Transverse colon (tissue), 4 donors: Measurements from ENCODE around the gene DGKH. TPM values are rescaled to one million over a fixed set of nuclear protein-coding genes. Genes with fewer than 3 reads are reported as not detected.

Source experiments
- DNase-seq: peaks from one replicate; pipeline ENCODE4 v3.0.0-alpha.2; 2019
- H3K27ac ChIP-seq, 4 donors: fragments of 200-600 bp; sonication (generic); 2 replicates each; pipeline ENCODE4 v1.5.1; 2016 to 2018; ENCODE audit warnings: inconsistent platforms in 4 of 4
- H3K27me3 ChIP-seq: fragments of 200-600 bp; sonication (generic); 2 replicates; pipeline ENCODE4 v1.5.1; 2017; ENCODE audit warnings: inconsistent platforms
- H3K36me3 ChIP-seq, 4 donors: fragments of 200-600 bp; sonication (generic); 2 replicates each; pipeline ENCODE4 v1.5.1; 2017 to 2019; ENCODE audit warnings: inconsistent platforms in 4 of 4
- H3K4me1 ChIP-seq, 4 donors: fragments of 200-600 bp; sonication (generic); 2 replicates each; pipeline ENCODE4 v1.5.1; 2017 to 2020; ENCODE audit warnings: inconsistent platforms in 4 of 4
- H3K4me3 ChIP-seq, 4 donors: fragments of 200-600 bp; sonication (generic); 1 replicate in 1 of 4; 2 replicates in 3 of 4; pipeline versions ENCODE4 v1.5.1 to v1.6.1; 2017 to 2019; ENCODE audit warnings: inconsistent platforms in 4 of 4
- H3K9me3 ChIP-seq, 2 donors: fragments of 200-600 bp; sonication (generic); 2 replicates each; pipeline ENCODE4 v1.5.1; 2017 to 2019; ENCODE audit warnings: inconsistent platforms in 2 of 2
- EP300 ChIP-seq: sonication (generic); formaldehyde crosslinking; IDR thresholded peaks from one replicate; pipeline ENCODE4 v1.6.1; 2017; ENCODE audit warnings: antibody characterized with exemption, low read depth
- POLR2A ChIP-seq: fragments of 450-650 bp; IDR thresholded peaks from one replicate; pipeline ENCODE4 v1.6.1; 2016; ENCODE audit warnings: antibody characterized with exemption, mild to moderate bottlenecking, moderate library complexity
- POLR2AphosphoS5 ChIP-seq, 3 donors: sonication (generic); formaldehyde crosslinking; IDR thresholded peaks; one replicate each; pipeline ENCODE4 v1.6.1; 2016; ENCODE audit warnings: antibody characterized with exemption in 3 of 3
- WGBS, 2 donors: methylation state at CpG; one replicate each; pipeline ENCODE4 v1.1.5; 2018; ENCODE audit warnings: low coverage in 1 of 2; 5-methylcytosine and 5-hydroxymethylcytosine counted together
- in situ Hi-C, 4 donors: fragments of 200-750 bp; cut with MboI; loops; one replicate each; pipeline versions ENCODE4 v1.15.0 to v1.15.1; 2017; ENCODE audit warnings: low sequenced_read_pairs in 3 of 4, low pct_ligation_motif_present in 1 of 4, low pct_unique_long_range_greater_than_20kb in 1 of 4
- intact Hi-C: fragments of 100-400 bp; cut with DNase I; formaldehyde crosslinking; loops from one replicate; pipeline ENCODE4 v1.15.1; 2023; ENCODE audit warnings: low total_unique reads
- total RNA-seq, 4 donors: library from RNA; depleted of rRNA; stranded (reverse); fragments of >200 nt; gene quantifications; one replicate each; pipeline ENCODE4 v1.1.0, GENCODE V29; 2016
- TF ChIP-seq, protein P1 (sequence below), 5 experiments: fragments of 200-600 bp in 3 of 5; fragments of 450-650 bp in 2 of 5; sonication (generic) in 3 of 5; IDR thresholded peaks; 1 replicate in 2 of 5; 2 replicates in 3 of 5; pipeline ENCODE4 v1.5.1; 2016 to 2017; ENCODE audit warnings: antibody characterized with exemption in 5 of 5, inconsistent platforms in 3 of 5, mild to moderate bottlenecking in 2 of 5, moderate library complexity in 1 of 5

DGKH gene
- total RNA-seq, 4 donors from 2014 or later: 19.4 to 35.6 (median 25.0) TPM

DNA sequence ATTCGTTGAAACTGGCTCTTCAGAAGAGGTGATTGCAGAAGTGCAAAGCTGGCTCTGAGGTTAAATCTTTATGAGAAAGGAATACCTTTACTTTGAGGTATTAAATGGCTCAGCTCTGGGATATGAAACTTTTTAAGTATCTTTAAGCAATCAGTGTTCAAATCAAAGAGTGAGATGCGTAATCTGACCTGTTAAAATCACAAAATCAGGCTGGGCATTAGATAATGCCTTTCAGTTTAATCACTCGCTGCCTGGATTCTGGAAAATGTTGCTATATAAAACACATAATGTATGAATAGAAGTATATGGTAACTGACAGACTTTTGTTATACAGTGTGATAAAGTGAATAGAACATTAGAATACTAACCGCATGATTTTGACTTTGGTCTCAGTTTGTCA is 2.0 kb upstream of the DGKH start:
- WGBS, 2 donors: 93 to 96% methylated on average over 3 to 4 of the region's 4 CpGs
- Histone ChIP-seq H3K27ac (peak overlapping the region in 1 of 4 donors; percentile 94), H3K36me3 (no peaks in the 10 kb centered on the region), H3K4me3 (no peak overlapping the region), H3K4me1 (peaks cover 2 to 28% (median 15%) of the 10 kb centered on the region in 4 donors), H3K9me3 (no peaks in the 10 kb centered on the region), H3K27me3 (no peaks in the 10 kb centered on the region)
- no peak for DNase-seq
- intact Hi-C loops (no loop called here), in situ Hi-C loops (loop anchor here in 1 of 4 donors (25.0 kb wide), 1 partner anchor 134 kb away; no protein-coding TSS in a partner anchor)
- TF ChIP-seq POLR2AphosphoS5 (IDR thresholded peaks at IDR 0.05): no peak
- TF ChIP-seq, protein P1, sequence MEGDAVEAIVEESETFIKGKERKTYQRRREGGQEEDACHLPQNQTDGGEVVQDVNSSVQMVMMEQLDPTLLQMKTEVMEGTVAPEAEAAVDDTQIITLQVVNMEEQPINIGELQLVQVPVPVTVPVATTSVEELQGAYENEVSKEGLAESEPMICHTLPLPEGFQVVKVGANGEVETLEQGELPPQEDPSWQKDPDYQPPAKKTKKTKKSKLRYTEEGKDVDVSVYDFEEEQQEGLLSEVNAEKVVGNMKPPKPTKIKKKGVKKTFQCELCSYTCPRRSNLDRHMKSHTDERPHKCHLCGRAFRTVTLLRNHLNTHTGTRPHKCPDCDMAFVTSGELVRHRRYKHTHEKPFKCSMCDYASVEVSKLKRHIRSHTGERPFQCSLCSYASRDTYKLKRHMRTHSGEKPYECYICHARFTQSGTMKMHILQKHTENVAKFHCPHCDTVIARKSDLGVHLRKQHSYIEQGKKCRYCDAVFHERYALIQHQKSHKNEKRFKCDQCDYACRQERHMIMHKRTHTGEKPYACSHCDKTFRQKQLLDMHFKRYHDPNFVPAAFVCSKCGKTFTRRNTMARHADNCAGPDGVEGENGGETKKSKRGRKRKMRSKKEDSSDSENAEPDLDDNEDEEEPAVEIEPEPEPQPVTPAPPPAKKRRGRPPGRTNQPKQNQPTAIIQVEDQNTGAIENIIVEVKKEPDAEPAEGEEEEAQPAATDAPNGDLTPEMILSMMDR (IDR thresholded peaks at IDR 0.05): no peak
- no peak for TF ChIP-seq EP300
- TF ChIP-seq POLR2A: no peak

DNA sequence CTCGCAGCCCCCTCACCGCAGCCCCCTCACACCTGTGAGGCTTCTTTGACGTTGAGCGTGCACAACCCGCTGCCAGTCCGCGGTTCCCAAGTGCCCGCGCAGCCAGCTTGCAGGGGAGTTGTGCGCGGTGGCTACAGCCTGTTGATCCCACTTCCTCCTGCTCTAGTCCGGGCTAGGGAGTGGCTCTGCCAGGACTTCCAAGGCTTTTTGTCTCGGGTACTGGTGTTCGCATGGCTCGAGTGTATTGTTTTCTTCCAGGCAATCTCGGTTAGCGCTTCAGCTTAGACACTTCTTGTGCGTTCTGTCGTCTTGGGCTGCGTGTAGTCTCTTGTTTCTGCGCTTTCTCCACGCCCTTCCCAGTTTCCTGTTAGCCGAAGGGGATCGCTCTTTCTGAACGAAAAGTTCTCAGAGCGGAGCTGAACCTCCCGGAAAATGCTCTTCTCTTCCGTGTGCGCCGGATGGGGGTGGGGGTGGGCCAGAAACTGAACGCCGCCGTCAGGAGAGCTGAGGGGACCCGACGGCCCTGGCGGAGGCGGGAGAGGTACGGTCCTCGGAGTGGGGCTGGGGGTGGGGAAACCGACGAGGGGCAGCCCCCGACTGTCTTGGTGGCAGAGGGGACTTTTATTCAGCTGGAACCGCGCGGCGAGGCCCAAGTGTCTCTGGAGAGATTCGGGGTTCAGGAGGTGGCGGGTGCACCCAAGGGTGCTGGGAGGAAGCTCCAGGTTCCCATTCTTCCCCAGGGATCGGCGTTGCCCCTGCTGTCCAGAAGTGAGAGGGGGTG is 697 bp upstream of the DGKH start:
- DNase-seq: peak; percentile 76
- H3K27me3 ChIP-seq: no peaks in the 10 kb centered on the region
- peak overlapping the region; percentile 94 to 97 (median 94) for H3K27ac ChIP-seq
- WGBS, 2 donors: 0 to 2% methylated on average over 1 to 38 of the region's 50 CpGs
- TF ChIP-seq POLR2A (peak; percentile 85), POLR2AphosphoS5 (IDR thresholded peaks at IDR 0.05) (peak; percentile 56 to 84 (median 79))
- TF ChIP-seq, protein P1 (IDR thresholded peaks at IDR 0.05): no peak
- intact Hi-C loops: no loop called here
- in situ Hi-C loops: loop anchor here in 1 of 4 donors (25.0 kb wide), 1 partner anchor 135 kb away; no protein-coding TSS in a partner anchor
- peak overlapping the region; percentile 86 to 95 (median 91) for H3K4me3 ChIP-seq
- H3K36me3 ChIP-seq: no peaks in the 10 kb centered on the region
- peaks cover 0 to 19% (median 7%) of the 10 kb centered on the region in 4 donors for H3K4me1 ChIP-seq
- H3K9me3 ChIP-seq: no peaks in the 10 kb centered on the region

DNA sequence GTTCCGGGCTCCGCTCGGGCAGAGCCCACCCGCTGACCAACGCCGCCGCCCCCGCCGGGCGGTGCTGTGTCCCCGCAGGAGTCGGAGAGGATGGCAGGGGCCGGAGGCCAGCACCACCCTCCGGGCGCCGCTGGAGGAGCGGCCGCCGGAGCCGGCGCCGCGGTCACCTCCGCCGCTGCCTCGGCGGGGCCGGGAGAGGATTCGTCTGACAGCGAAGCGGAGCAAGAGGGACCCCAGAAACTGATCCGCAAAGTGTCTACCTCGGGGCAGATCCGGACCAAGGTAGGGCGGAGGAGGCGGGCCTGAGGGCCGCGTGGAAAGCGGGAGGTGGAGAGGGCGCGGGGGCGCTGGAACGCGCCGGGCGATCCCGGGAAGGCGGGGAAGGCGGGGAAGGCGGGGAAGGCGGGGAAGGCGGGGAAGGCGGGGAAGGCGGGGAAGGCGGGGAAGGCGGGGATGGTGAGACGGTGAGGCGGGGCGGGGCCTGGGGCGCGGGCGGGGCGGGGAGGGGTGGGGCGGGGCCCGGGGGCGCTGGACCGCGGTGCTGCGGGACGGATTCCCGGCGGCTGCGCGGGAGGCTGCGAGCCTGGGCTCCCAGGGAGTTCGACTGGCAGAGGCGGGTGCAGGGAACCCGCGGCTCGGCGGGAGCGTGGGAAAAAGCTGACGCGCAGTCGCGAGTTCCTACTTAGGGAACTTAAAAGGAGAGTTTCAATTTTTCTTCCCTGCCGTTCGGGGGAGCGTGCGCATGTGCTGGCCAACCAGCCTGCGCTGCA is 421 bp downstream of the DGKH start:
- peak; percentile 90 for DNase-seq
- Histone ChIP-seq H3K27me3 (no peaks in the 10 kb centered on the region), H3K9me3 (no peaks in the 10 kb centered on the region), H3K27ac (peak overlapping the region; percentile 94 to 97 (median 94)), H3K36me3 (no peaks in the 10 kb centered on the region), H3K4me3 (peak overlapping the region; percentile 86 to 95 (median 91)), H3K4me1 (peaks cover 0 to 19% (median 7%) of the 10 kb centered on the region in 4 donors)
- in situ Hi-C loops: loop anchor here in 1 of 4 donors (25.0 kb wide), 1 partner anchor 137 kb away; no protein-coding TSS in a partner anchor
- intact Hi-C loops: no loop called here
- peak; percentile 64 to 79 (median 72) for TF ChIP-seq POLR2AphosphoS5 (IDR thresholded peaks at IDR 0.05)
- TF ChIP-seq EP300: no peak
- peak; percentile 68 for TF ChIP-seq POLR2A
- TF ChIP-seq, protein P1 (IDR thresholded peaks at IDR 0.05): peak in 2 of 5 experiments; percentile 27 to 37
- 1% methylated on average over 80 of the region's 91 CpGs; no CpG with 5 or more reads in 1 of the 2 donors for WGBS, 2 donors

DNA sequence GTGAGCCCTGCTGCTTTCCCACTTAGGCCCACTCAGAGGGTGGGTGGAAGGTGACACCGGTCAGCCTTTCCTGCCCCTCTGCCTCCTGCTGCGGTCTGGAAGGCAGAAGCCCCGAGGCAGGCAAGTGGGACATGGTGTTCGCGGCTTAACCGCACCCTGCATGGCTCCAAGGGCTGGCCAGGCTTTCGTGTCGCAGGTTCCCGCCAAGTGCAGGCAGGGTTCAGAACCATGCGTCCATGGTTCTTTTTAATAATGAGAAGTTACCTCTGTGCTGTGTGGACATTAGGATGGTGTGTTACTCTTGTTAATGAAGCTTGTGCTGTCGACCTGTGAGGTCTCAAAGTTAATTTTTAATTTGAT is 986 bp downstream of the DGKH start:
- Histone ChIP-seq H3K9me3 (no peaks in the 10 kb centered on the region), H3K27me3 (no peaks in the 10 kb centered on the region), H3K36me3 (no peaks in the 10 kb centered on the region), H3K27ac (peak overlapping the region; percentile 94 to 97 (median 94)), H3K4me1 (peaks cover 0 to 19% (median 7%) of the 10 kb centered on the region in 4 donors), H3K4me3 (peak overlapping the region; percentile 6 to 93 (median 88))
- no peak for DNase-seq
- TF ChIP-seq POLR2A (no peak), POLR2AphosphoS5 (IDR thresholded peaks at IDR 0.05) (no peak), EP300 (no peak)
- TF ChIP-seq, protein P1 (IDR thresholded peaks at IDR 0.05): no peak
- intact Hi-C loops: no loop called here
- in situ Hi-C loops: loop anchor here in 1 of 4 donors (25.0 kb wide), 1 partner anchor 137 kb away; no protein-coding TSS in a partner anchor
- 4 to 30% methylated on average over 1 to 11 of the region's 11 CpGs for WGBS, 2 donors
